DMS 273 treated with DMSO at 0.1 percent for 48 hours (cell line): ENCODE data around the gene GDPD2.

Experiments
- DNase-seq: peaks from one replicate; lab custom pipeline; 2025; lab: John Stamatoyannopoulos, UW

Gene GDPD2

DNA sequence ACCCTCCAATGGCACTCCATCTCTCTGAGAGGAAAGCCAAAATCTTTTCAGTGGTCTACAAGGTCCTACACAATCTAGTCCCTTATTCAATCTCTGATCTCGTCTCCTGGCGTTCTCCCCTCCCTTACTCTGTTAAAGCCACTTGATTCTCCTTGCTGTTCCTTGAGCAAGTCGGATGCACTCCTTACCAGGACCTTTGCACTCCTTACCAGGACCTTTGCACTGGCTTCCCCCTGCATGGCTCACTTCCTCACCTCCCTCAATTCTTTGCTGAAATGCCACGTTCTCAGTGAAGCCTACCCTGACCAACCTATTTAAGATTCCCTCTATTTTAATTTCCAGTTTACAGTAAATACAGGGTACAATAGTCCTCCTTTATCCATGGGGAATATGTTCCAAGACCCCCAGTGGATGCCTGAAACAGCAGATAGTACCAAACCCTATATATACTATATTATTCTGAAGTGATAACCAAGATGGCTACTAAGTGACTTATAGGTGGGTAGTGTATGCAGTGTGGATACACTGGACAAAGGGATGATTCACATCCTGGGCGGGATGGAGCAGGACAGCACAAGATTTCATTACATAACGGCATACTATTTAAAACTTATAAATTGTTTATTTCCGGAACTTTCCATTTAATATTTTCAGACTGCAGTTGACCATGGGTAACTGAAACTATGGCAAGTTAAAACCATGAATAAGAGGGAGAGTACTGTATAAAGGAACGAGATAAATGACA is 15.0 kb downstream of the GDPD2 start:
- DNase-seq = no peak

GRCh38 chrX:70439016-70439415 is 15.9 kb downstream of the GDPD2 start:
- no peak for DNase-seq

- DNase-seq = no peak
Observed at GRCh38 chrX:70442224-70442623, 19.1 kb downstream of the GDPD2 start.

DNA sequence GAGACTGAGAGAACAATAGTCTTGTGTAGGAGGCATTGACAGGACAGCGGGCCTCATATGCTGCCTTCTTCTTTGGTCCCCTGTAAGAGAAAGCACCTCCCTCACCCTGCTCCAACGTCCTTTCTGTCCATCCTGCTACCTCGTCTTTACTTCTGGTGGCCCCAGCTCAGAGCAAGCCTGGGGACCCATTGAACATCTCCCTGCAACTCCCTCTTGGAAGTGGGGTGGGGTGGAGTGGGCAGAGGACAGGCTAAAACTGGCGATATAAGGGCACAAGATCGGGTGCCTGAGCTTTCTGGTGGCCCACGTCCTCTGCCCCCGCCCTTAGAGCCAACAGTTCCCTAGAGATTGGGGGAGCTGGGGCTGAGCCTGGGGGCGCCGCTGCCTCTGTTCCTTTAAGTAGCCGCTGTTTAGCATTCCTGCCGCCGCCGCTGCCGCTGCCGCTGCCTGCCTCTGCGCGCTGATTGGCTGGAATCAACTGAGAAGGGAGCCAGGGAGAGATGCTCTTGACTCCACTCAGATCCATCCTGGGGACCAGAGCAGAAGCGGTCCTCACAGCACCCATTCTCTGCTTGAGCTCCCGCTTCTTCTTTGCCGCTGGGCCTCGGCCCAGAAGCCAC is 21.3 kb downstream of the GDPD2 start, which contains the start of gene DLG3:
DLG3 (plus strand) TSS at position 510 of the 620 bp plus-strand sequence. CDS start 367 bp downstream, outside the sequence.
- no peak for DNase-seq

GRCh38 chrX:70444946-70445656 is 22.0 kb downstream of the GDPD2 start:
- DNase-seq = no peak

GRCh38 chrX:70445951-70446350 is 22.8 kb downstream of the GDPD2 start:
- DNase-seq = no peak

- DNase-seq = no peak
Observed at GRCh38 chrX:70446380-70447350, 23.6 kb downstream of the GDPD2 start.

DNA sequence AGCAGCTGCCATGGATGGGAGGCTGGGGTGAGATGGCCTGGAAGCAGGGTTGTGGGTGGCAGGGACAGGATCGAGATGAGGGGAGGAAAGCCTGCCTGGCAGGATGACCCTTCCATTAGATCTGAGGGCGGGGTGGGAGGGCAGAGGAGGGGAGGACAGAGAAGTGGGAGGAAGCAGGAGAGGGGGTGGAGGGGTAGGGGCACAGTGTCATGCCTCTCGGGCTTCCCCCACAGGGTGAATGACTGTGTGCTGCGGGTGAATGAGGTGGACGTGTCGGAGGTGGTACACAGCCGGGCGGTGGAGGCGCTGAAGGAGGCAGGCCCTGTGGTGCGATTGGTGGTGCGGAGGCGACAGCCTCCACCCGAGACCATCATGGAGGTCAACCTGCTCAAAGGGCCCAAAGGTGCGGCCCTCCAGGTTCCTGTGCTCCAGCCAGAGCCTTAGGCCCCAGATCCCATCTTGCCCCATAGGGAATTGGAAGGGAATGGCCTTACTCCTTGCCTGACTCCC is 26.4 kb downstream of the GDPD2 start:
- DNase-seq = no peak

DNA sequence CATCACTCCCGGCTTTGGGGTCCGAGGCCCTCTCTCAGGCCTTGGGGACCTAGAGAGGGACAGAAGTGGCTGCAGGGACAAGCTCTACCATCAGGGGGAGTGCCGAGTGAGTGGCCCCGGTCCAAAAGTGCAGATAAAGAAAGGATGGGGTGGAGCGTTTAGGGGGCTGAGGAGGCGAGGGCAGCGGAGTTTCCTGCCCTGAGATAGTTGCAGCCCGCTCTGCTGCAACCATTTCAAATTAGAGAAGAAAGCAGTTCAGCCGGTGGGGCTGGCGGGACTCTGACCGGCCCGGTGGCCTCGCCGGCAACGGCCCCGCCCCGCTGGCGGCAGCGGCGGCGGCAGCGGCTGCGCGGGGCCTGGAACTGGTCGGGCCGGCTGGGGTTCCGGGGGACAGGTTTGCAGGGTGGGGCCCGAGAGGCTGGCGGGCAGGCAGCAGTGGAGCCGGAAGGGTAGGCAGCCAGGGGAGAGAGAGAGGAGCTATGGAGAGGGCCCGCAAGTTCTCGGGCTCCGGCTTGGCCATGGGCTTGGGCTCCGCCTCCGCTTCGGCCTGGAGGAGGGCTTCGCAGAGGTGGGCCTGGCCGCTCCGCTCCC is 29.1 kb downstream of the GDPD2 start:
- DNase-seq = no peak

GRCh38 chrX:70453024-70453618 is 30.0 kb downstream of the GDPD2 start:
- no peak for DNase-seq

- no peak for DNase-seq
Observed at GRCh38 chrX:70454441-70455365, 31.6 kb downstream of the GDPD2 start.

DNA sequence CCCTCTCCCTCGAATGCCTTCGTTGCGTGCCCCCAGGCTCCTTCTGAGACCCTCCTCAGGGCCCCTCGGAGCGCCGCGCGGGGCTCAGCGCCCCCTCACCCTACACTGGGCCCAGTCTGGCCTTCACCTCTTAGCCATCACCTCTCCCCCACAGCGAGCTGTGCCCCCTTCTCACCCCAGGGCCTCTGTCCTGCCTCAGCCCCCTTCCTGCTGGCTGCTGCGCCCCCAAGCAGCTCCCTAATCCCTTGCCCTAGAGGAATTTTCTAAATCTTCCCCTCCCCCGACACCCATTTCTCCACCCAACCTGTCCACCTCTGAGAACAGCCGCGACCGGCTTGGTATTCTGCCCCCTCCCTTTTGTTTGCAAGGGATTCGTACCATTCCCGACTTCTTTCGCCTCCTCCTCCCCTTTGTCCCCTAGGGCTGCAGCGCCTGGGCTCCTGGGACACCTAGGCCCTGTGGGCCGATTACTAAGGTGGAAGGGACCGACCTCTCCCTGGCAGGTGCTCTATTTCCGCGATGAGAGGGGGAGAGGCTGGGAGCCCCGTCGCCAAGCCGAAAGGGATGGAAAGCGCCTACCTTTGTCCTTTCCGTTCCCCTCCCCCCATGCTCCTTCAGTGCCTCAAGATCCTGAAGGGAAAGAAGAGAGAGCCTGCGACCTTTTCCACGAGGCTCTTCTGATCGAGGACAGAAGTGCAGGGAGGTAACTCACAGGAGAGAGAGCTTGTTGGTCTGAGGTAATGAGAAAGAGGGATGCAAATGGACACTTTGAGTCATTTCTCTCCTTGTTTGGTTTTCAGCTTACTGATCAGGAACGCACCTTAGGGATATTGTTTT is 32.5 kb downstream of the GDPD2 start:
- DNase-seq = no peak

DNA sequence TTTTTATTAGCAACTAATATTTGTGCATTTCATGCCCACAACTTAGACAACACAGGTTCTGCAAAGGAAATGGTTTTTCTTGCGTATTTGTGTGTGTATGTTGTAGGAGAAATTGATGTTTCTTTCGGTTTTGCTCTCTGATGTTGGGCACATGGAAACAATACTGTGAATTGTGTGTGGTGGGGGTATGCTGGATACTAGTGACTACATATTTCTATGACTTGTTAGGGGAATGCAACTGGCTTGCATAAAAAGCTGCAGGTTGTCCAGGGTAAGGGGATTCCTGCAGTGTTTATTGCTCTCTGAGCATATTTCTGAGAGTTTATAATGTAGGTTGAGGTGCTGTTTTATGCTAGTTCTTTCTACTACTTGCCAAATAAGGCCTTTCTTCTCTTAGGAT is 33.1 kb downstream of the GDPD2 start:
- no peak for DNase-seq

- DNase-seq = no peak
Observed at GRCh38 chrX:70461026-70461425, 37.9 kb downstream of the GDPD2 start.

GRCh38 chrX:70464051-70464450 is 40.9 kb downstream of the GDPD2 start:
- DNase-seq = no peak

DNA sequence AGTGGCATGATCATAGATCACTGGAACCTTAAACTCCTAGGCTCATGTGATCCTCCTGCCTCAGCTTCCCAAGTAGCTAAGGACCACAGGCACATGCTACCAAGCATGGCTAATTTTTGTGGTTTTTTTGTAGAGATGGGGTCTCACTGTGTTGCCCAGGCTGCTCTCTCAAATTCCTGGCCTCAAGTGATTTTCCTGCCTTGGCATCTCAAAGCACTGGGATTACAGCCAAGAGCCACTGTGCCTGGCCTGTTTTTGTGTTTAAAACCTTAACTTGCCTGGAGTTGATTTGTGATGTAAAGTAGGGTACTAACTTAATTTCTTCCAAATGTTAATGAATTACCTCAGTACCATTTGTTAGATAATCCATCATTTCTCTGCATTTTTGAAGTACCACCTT is 43.9 kb downstream of the GDPD2 start:
- DNase-seq = no peak

- DNase-seq = no peak
Observed at GRCh38 chrX:70468709-70469108, 45.6 kb downstream of the GDPD2 start.

GRCh38 chrX:70470850-70471289 is 47.8 kb downstream of the GDPD2 start:
- no peak for DNase-seq
